Small intestine (tissue), 7 donors: ENCODE results near the gene ERVFRD-1. TPM values are rescaled to one million over a fixed set of nuclear protein-coding genes. Genes with fewer than 3 reads are reported as not detected.
A peak's percentile ranks its signal among the peaks of the same experiment; 100 is the strongest.
"Not testable (repeated sequence)": the region's sequence is repeated elsewhere in the genome, so short reads cannot be mapped to it uniquely, and the experiment has no call there.

Source experiments
- DNase-seq, 2 donors: peaks; one replicate each; pipeline versions ENCODE4 v3.0.0 to v3.0.0-alpha.2; 2013
- FAIRE-seq: peaks from 2 replicates; lab custom pipeline; 2012; peaks lifted over from hg19 to GRCh38; lab: Jason Lieb, UNC
- H3K27ac ChIP-seq, 3 donors: one replicate each; pipeline ENCODE4 v1.5.1; 2013; ENCODE audit warnings: low read length in 2 of 3, mild to moderate bottlenecking in 2 of 3, control low read depth in 1 of 3, inconsistent platforms in 1 of 3, low read depth in 1 of 3, moderate library complexity in 1 of 3
- H3K27me3 ChIP-seq, 3 donors: one replicate each; pipeline ENCODE4 v1.6.1; 2013; ENCODE audit warnings: low read length in 3 of 3, inconsistent platforms in 1 of 3; ENCODE audit not compliant: control insufficient read depth in 3 of 3, insufficient read depth in 3 of 3
- H3K36me3 ChIP-seq, 3 donors: one replicate each; pipeline ENCODE4 v1.6.1; 2013; ENCODE audit warnings: low read length in 3 of 3, inconsistent platforms in 1 of 3, low read depth in 1 of 3, mild to moderate bottlenecking in 1 of 3, moderate library complexity in 1 of 3; ENCODE audit not compliant: control insufficient read depth in 3 of 3, insufficient read depth in 2 of 3
- H3K4me1 ChIP-seq, 3 donors: one replicate each; pipeline ENCODE4 v1.6.1; 2013; ENCODE audit warnings: low read length in 2 of 3, inconsistent platforms in 1 of 3, low read depth in 1 of 3, mild to moderate bottlenecking in 1 of 3, moderate library complexity in 1 of 3; ENCODE audit not compliant: control insufficient read depth in 3 of 3, insufficient read depth in 2 of 3
- H3K4me3 ChIP-seq, 3 donors: one replicate each; pipeline ENCODE4 v1.5.1; 2013; ENCODE audit warnings: low read length in 3 of 3, control low read depth in 1 of 3, inconsistent platforms in 1 of 3, low read depth in 1 of 3, mild to moderate bottlenecking in 1 of 3, moderate library complexity in 1 of 3
- H3K9me3 ChIP-seq, 2 donors: one replicate each; pipeline ENCODE4 v1.6.1; 2013; ENCODE audit warnings: low read depth in 1 of 2, low read length in 1 of 2; ENCODE audit not compliant: control insufficient read depth in 2 of 2, insufficient read depth in 1 of 2
- WGBS, 3 donors: extraction: QIAGEN DNeasy Blood & Tissue Kit; methylation state at CpG; one replicate each; pipeline ENCODE4 v1.1.7; 2013; 5-methylcytosine and 5-hydroxymethylcytosine counted together
- polyA plus RNA-seq, 4 donors: library from polyadenylated mRNA; stranded (reverse) in 3 of 4; unstranded in 1 of 4; fragments of 200-250 nt in 3 of 4; fragments of 120-200 nt in 1 of 4; gene quantifications; one replicate each; pipeline versions ENCODE4 v1.2.1 to v1.2.3, GENCODE V29; 2013
- donor health status: healthy with polysubstance abuse.
- donor health status: control.
- donor health status: control.
- donor health status: Bipolar disorder and iron deficiency.
- donor health status: healthy.

The ERVFRD-1 gene
- polyA plus RNA-seq, 4 donors, result 0.10 to 3.6 TPM; not detected in 2

DNA sequence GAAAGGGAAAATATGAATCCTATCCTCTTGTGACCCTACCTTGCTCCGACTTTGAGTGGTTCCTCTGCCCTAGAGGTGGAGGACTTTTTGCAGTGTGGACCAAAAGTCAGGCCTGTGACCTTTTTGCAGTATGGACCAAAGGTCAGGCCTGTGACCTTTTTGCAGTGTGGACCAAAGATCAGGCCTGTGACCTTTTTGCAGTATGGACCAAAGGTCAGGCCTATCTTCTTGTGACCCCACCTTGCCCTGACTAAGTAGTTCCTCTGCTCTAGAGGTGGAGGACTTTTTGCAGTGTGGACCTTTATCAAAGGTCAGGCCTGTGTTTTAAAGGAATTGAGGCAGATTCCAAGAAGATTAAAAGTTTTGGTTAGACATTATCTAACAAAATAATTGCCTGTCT is 10.9 kb upstream of the ERVFRD-1 start:
- peaks cover 0 to 14% (median 7%) of the 10 kb centered on the region in 3 donors for H3K4me1 ChIP-seq
- H3K9me3 ChIP-seq, result peaks cover 0 to 1% of the 10 kb centered on the region in 2 donors
- H3K27me3 ChIP-seq, result no peaks in the 10 kb centered on the region
- H3K27ac ChIP-seq, result no peak overlapping the region
- FAIRE-seq, result no peak
- DNase-seq, result no peak
- 84 to 94% (median 85%) methylated on average over 1 of the region's 1 CpG for WGBS, 3 donors
- peaks cover 0 to 4% (median 0%) of the 10 kb centered on the region in 3 donors for H3K36me3 ChIP-seq
- H3K4me3 ChIP-seq, result no peak overlapping the region

- no peak overlapping the region for H3K4me3 ChIP-seq
- no peaks in the 10 kb centered on the region for H3K27me3 ChIP-seq
- H3K4me1 ChIP-seq, result peaks cover 0 to 14% (median 7%) of the 10 kb centered on the region in 3 donors
- WGBS, 3 donors, result 89 to 96% (median 95%) methylated on average over 2 of the region's 2 CpGs
- no peak for DNase-seq
- FAIRE-seq, result no peak
- H3K36me3 ChIP-seq, result peaks cover 0 to under 1% (median 0%) of the 10 kb centered on the region in 3 donors
- H3K9me3 ChIP-seq, result no peaks in the 10 kb centered on the region
- no peak overlapping the region for H3K27ac ChIP-seq
These were observed 10.3 kb upstream of the ERVFRD-1 start for GRCh38 chr6:11121851-11122250.

DNA sequence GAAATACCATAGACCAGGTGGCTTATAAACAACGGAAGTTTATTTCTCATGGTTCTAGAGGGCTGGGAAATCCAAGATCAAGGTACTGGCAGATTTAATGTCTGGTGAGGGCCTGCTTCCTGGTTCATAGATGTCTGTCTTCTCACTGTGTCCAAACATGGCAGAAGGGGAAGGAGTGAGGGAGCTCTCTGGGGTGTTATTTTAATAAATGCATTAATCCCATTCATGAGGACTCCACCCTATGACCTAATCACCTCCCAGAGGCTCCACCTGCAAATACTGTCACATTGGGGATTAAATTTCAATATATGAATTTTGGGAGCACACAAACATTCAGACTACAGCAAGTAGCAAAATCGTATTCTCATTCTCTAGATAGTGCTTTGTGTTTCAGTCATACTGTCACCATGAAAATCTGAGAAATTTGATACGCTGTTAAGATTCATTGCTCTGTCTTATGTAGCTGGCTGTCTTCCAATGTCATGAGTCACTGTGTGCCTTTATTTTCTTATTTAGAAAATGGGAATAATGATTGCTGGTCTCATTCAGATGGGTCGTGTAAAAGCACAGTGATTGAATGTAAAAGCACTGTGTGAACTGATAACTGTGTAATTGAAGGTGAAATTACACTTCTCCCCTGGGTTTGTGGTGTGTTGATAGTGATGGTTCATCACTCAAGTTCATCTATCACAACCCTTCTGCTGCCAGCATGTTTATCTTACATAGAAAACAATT is 8.9 kb upstream of the ERVFRD-1 start:
- Histone ChIP-seq H3K27ac (no peak overlapping the region), H3K36me3 (no peaks in the 10 kb centered on the region), H3K4me3 (no peak overlapping the region), H3K9me3 (no peaks in the 10 kb centered on the region), H3K4me1 (peaks cover 0 to 14% (median 7%) of the 10 kb centered on the region in 3 donors), H3K27me3 (no peaks in the 10 kb centered on the region)
- WGBS, 3 donors, result 44 to 61% (median 60%) methylated on average over 4 of the region's 4 CpGs
- FAIRE-seq, result no peak
- DNase-seq, result peak in 1 of 2 donors; percentile 23

GRCh38 chr6:11115808-11116536 is 4.4 kb upstream of the ERVFRD-1 start:
- H3K36me3 ChIP-seq, H3K9me3 ChIP-seq, H3K4me3 ChIP-seq, FAIRE-seq, H3K4me1 ChIP-seq, DNase-seq, H3K27ac ChIP-seq, H3K27me3 ChIP-seq: not testable (repeated sequence)
- WGBS, 3 donors, result 81 to 90% (median 89%) methylated on average over 11 of the region's 11 CpGs

DNA sequence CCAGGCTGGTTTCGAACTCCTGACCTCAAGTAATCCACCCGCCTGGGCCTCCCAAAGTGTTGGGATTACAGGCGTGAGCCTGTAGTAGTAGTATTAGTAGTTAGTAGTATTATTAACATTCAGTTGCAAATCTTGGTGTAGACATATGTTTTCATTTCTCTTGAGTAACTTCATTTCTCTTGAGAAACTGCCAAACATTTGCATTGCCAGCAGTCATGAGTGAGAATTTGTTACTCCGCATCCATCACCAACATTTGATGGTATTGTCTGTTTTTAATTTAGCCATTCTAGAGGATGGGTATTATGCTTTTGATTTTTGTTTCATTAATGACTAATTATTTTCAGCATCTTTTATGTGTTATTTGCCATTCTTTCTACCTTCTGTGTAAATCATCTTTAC is 1.5 kb upstream of the ERVFRD-1 start:
- Histone ChIP-seq H3K27ac (no peak overlapping the region), H3K4me3 (no peak overlapping the region), H3K9me3 (no peaks in the 10 kb centered on the region), H3K4me1 (peaks cover 0 to 2% (median 0%) of the 10 kb centered on the region in 3 donors), H3K36me3 (peaks cover 0 to 3% (median 0%) of the 10 kb centered on the region in 3 donors), H3K27me3 (no peaks in the 10 kb centered on the region)
- 94 to 98% (median 95%) methylated on average over 4 of the region's 4 CpGs for WGBS, 3 donors
- no peak for DNase-seq
- no peak for FAIRE-seq

DNA sequence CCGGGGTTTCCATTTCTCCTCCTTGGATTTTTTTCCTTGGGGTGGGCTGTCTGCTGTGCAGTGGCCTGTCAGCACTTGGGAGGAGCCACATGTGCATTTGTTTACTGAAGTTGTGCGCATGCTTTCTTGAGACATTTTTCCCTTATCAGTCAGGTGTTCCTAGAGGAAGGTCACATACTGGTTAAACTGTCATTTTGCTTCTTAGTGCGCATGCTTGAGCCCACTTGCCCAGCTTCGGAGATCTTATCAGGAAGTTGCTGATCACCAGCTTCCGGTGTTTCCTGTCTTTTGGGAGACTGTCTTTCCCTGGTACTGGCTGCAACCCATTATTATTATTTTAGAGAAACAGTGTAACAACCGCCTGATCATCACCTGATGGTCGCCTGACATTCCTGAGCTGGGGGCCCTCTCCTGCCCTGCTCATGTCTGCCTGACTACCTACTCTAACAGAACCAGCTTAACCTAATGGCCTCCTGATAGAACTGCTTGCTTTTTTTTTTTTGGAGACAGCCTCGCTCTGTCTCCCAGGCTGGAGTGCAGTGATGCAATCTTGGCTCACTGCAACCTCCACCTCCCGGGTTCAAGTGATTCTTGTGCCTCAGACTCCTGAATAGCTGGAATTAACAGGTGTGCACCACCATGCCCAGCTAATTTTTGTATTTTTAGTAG is 378 bp upstream of the ERVFRD-1 start:
- 62 to 87% (median 82%) methylated on average over 9 of the region's 9 CpGs for WGBS, 3 donors
- FAIRE-seq, result no peak

GRCh38 chr6:11108726-11109125 is 2.8 kb downstream of the ERVFRD-1 start:
- H3K4me1 ChIP-seq, result peaks cover 0 to 2% (median 0%) of the 10 kb centered on the region in 3 donors
- H3K27ac ChIP-seq, result no peak overlapping the region
- FAIRE-seq (no peak), DNase-seq (no peak)
- H3K27me3 ChIP-seq, result no peaks in the 10 kb centered on the region
- H3K9me3 ChIP-seq, result peaks cover 0 to 3% of the 10 kb centered on the region in 2 donors
- H3K36me3 ChIP-seq, result peaks cover 0 to 3% (median 0%) of the 10 kb centered on the region in 3 donors
- H3K4me3 ChIP-seq, result no peak overlapping the region

More for the DNA sequence above, 378 bp upstream of the ERVFRD-1 start:
- Histone ChIP-seq H3K4me3 (peak overlapping the region in 1 of 3 donors; percentile 9), H3K4me1 (peaks cover 0 to 2% (median 0%) of the 10 kb centered on the region in 3 donors), H3K27me3 (no peaks in the 10 kb centered on the region), H3K36me3 (peaks cover 0 to 3% (median 0%) of the 10 kb centered on the region in 3 donors), H3K27ac (peak overlapping the region in 1 of 3 donors; percentile 15), H3K9me3 (no peaks in the 10 kb centered on the region)
- DNase-seq, result peak in 1 of 2 donors; percentile 72

- Histone ChIP-seq H3K4me3 (no peak overlapping the region), H3K36me3 (peaks cover 0 to 5% (median 0%) of the 10 kb centered on the region in 3 donors), H3K27me3 (no peaks in the 10 kb centered on the region), H3K9me3 (peaks cover 0 to 11% of the 10 kb centered on the region in 2 donors), H3K4me1 (no peaks in the 10 kb centered on the region), H3K27ac (no peak overlapping the region)
- FAIRE-seq (no peak), DNase-seq (no peak)
- 83 to 94% (median 91%) methylated on average over 5 of the region's 5 CpGs for WGBS, 3 donors
These were observed 8.5 kb downstream of the ERVFRD-1 start for GRCh38 chr6:11103065-11103464.
